Erythroblast (primary cell): Measurements from ENCODE around the gene AGAP1.

Source experiments
- GATA1 ChIP-seq: IDR thresholded peaks from 2 replicates; pipeline ENCODE4 v1.6.1; 2011; ENCODE audit warnings: low read depth, mild to moderate bottlenecking, control low read depth, low read length, moderate library complexity
- POLR2A ChIP-seq: IDR thresholded peaks from 2 replicates; pipeline ENCODE4 v1.6.1; 2011; ENCODE audit warnings: mild to moderate bottlenecking, low read length

DNA sequence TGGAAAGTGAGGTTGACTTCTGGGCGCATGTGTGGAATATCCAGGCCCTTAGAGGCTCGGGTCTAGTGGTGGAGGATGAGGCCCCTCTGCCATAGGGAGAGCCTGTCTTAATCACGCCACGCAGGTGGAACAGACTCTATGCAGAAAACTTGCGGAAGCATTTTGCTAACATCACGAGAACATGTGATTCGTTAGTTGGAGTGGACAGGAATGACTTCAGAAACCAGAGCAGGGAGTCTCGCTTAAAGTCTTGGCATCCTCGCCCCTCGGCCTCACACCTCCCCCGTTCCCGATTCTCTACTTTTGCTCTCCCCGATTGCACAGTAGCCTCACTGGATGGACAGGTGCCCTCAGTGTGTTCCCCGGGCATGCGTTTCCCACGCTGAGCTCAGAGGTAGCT lies 340.9 kb downstream of the AGAP1 start:
- TF ChIP-seq POLR2A: no peak
- TF ChIP-seq GATA1: no peak
